NB4 (cell line): Measurements from ENCODE around the gene ODF4.
"Not testable (repeated sequence)": the region's sequence is repeated elsewhere in the genome, so short reads cannot be mapped to it uniquely, and the experiment has no call there.

Source experiments
- DNase-seq: peaks from one replicate; pipeline ENCODE4 v3.0.0; 2010; ENCODE audit warnings: low read depth
- H3K4me3 ChIP-seq: one replicate; pipeline ENCODE4 v1.5.1; 2011; ENCODE audit warnings: mild to moderate bottlenecking, low read depth, low read length, moderate library complexity
- MYC ChIP-seq: IDR thresholded peaks from 2 replicates; pipeline ENCODE4 v1.6.1; 2011; ENCODE audit warnings: low read depth, low read length
- POLR2A ChIP-seq: IDR thresholded peaks from 2 replicates; pipeline ENCODE4 v1.6.1; 2011; ENCODE audit warnings: mild to moderate bottlenecking; ENCODE audit not compliant: insufficient read length; ENCODE audit errors: extremely low read depth
- TF ChIP-seq, protein P1 (sequence below): IDR thresholded peaks from 2 replicates; pipeline ENCODE4 v1.6.1; 2011; ENCODE audit warnings: low read depth, low read length
- TF ChIP-seq, protein P2 (sequence below): IDR thresholded peaks from one replicate; pipeline ENCODE4 v1.5.1; 2012; ENCODE audit warnings: low read depth, low read length

The ODF4 gene

DNA sequence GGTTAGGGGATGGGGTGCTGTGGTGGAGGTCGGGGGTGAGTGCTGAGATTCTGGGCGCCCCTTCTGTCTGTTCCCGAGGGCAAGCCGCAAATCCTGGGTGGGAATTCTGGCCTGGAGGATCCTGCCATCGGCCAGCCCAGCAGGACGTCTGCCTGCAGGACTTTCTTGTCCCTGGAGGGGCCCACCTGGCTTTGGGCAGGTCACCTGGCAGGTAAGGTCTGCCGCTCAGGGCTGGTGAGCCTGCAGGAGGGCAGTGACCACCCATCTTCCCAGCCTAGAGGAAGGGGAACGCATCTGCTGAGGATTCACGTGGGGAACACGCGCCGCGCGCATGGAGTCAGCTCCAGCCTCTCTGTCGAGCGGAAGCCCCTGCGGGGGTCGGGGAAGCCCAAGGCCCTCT lies 52.6 kb downstream of the ODF4 start:
- no peak overlapping the region for H3K4me3 ChIP-seq
- no peak for DNase-seq
- TF ChIP-seq, protein P1, sequence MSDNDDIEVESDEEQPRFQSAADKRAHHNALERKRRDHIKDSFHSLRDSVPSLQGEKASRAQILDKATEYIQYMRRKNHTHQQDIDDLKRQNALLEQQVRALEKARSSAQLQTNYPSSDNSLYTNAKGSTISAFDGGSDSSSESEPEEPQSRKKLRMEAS: no peak
- TF ChIP-seq MYC: no peak
- TF ChIP-seq, protein P2, sequence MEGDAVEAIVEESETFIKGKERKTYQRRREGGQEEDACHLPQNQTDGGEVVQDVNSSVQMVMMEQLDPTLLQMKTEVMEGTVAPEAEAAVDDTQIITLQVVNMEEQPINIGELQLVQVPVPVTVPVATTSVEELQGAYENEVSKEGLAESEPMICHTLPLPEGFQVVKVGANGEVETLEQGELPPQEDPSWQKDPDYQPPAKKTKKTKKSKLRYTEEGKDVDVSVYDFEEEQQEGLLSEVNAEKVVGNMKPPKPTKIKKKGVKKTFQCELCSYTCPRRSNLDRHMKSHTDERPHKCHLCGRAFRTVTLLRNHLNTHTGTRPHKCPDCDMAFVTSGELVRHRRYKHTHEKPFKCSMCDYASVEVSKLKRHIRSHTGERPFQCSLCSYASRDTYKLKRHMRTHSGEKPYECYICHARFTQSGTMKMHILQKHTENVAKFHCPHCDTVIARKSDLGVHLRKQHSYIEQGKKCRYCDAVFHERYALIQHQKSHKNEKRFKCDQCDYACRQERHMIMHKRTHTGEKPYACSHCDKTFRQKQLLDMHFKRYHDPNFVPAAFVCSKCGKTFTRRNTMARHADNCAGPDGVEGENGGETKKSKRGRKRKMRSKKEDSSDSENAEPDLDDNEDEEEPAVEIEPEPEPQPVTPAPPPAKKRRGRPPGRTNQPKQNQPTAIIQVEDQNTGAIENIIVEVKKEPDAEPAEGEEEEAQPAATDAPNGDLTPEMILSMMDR: no peak

DNA sequence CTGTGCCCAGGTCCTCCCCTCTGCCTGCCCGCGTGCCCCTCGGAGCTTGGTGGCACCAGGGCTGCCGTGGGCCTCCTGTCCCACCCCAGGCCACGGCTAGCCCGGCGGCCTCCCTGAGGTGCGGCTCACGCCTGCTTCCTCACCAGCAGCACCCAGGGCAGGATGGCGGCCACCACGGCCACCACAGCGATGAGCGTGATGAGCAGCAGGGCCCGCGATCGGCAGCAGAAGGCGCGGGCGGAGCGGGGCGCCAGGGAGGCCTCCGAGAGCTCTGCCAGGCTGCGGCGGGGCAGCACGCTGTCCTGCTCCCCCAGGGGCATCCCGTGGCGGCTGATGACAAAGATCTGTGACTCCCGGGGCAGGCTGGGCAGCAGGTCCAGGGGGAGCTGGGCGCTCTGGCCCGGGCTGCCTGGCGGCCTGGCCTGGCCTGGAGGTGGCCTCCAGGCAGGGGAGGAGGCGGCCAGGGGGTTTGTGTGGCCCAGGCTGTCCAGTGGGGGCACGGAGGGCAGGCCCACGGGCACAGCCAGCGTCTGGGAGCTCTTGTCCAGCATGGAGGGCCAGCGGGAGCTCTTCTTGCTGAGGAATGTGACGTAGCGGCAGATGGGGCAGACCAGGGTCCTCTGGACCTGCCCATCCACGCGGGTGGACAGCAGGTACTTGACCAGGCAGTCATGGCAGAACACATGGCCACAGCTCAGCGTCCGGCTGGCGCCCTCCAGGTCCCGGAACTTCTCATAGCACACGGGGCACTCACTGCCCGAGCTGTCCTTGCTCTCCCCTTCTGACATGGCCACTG lies 53.2 kb downstream of the ODF4 start:
- H3K4me3 ChIP-seq: no peak overlapping the region
- no peak for DNase-seq
- TF ChIP-seq POLR2A (no peak), MYC (no peak)
- TF ChIP-seq, protein P1: no peak
- TF ChIP-seq, protein P2: no peak

DNA sequence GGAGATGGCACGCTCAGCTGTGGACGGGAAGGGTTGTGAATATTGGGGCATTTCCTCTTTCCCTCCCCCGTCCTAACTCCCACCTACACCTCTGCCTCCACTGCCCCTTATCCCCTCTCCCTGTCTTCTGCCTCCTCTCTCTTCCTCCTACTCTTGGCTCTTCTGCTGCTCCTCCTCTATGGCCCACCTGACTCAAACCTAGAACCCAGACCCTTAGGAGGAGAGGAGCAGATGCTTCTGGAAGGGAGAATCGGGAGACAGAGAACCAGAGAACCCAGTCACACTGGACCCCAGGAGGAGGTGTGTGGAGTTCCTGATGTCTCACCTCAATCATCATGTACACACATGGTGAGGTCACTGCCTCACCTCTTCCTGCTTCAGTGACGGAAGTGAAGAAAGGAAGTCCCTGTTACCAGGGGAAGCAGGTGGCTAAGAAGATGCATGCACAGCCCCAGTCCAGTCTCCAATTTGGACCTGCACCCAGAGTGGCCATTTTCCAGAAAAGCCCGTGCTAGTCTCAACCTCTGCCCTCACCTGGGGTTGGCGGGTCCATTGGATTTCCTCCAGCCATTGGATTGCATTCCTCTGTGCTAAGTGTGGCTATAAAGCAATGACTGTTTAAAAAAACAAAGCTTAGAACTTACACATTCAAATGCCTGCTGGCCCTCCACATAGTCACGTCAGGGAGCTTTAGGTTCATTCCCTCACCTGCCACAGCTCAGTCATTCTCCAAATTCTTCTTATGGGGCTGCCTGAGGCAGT lies 54.0 kb downstream of the ODF4 start:
- DNase-seq: no peak
- TF ChIP-seq, protein P2: no peak
- no peak for TF ChIP-seq POLR2A
- TF ChIP-seq, protein P1: no peak

DNA sequence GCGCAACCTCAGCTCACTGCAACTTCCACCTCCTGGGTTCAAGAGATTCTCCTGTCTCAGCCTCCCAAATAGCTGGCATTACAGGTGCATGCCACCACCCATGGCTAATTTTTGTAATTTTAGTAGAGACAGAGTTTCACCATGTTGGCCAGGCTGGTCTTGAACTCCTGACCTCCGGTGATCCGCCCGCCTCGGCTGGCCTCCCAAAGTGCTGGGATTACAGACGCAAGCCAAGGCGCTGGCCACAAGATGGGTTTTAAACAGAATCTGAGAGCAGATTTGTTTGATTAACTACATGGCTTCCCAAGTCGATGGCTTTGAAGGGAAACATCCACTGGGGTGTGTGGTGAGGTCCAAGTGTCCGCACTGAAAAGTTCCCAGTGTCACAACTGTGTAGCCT lies 54.9 kb downstream of the ODF4 start:
- DNase-seq: not testable (repeated sequence)

More for the DNA sequence above, 54.0 kb downstream of the ODF4 start:
- no peak overlapping the region for H3K4me3 ChIP-seq

More for the DNA sequence above, 54.9 kb downstream of the ODF4 start:
- H3K4me3 ChIP-seq: not testable (repeated sequence)
